HL-60 (cell line): Measurements from ENCODE around the gene TMEM61.

ENCODE experiments used
- DNase-seq, 2 experiments: peaks; one replicate each; pipeline ENCODE4 v3.0.0-alpha.2; 2010 to 2020; ENCODE audit warnings: low read depth in 1 of 2, low spot score in 1 of 2
- H3K27ac ChIP-seq: fragments of 250-450 bp; sonication (Bioruptor Pico); replicated peaks from 2 replicates; pipeline ENCODE4 v1.5.1; 2020; ENCODE audit warnings: mild to moderate bottlenecking, moderate library complexity
- H3K27me3 ChIP-seq: fragments of 250-450 bp; sonication (Bioruptor Pico); 2 replicates; pipeline ENCODE4 v1.5.1; 2021; ENCODE audit warnings: mild to moderate bottlenecking, moderate library complexity; ENCODE audit not compliant: insufficient read depth, poor library complexity, severe bottlenecking
- H3K4me3 ChIP-seq: replicated peaks from 2 replicates; pipeline ENCODE4 v1.5.1; 2011; ENCODE audit warnings: mild to moderate bottlenecking, control low read depth, low read length; ENCODE audit not compliant: insufficient read depth
- GABPA ChIP-seq: IDR thresholded peaks from 2 replicates; pipeline ENCODE4 v1.6.1; 2012; ENCODE audit warnings: low read depth
- POLR2AphosphoS5 ChIP-seq: IDR thresholded peaks from 2 replicates; pipeline ENCODE4 v1.6.1; 2012; ENCODE audit warnings: low read depth
- SPI1 ChIP-seq: IDR thresholded peaks from 2 replicates; pipeline ENCODE4 v1.6.1; 2012; ENCODE audit warnings: low read depth, mild to moderate bottlenecking, borderline replicate concordance
- TF ChIP-seq, protein P1 (sequence below): IDR thresholded peaks from one replicate; pipeline ENCODE4 v1.5.1; 2011; ENCODE audit warnings: low read length, control low read depth, inconsistent platforms; ENCODE audit not compliant: insufficient read depth
- TF ChIP-seq, protein P2 (sequence below): IDR thresholded peaks from 2 replicates; pipeline ENCODE4 v1.6.1; 2012; ENCODE audit warnings: low read depth; ENCODE audit not compliant: insufficient replicate concordance

TMEM61 gene

GRCh38 chr1:54995835-54996234 is 15.4 kb downstream of the TMEM61 start:
- Histone ChIP-seq H3K4me3 (no peak overlapping the region), H3K27me3 (peaks cover 25% of the 10 kb centered on the region), H3K27ac (no peak overlapping the region)
- TF ChIP-seq SPI1 = no peak
- TF ChIP-seq, protein P1, sequence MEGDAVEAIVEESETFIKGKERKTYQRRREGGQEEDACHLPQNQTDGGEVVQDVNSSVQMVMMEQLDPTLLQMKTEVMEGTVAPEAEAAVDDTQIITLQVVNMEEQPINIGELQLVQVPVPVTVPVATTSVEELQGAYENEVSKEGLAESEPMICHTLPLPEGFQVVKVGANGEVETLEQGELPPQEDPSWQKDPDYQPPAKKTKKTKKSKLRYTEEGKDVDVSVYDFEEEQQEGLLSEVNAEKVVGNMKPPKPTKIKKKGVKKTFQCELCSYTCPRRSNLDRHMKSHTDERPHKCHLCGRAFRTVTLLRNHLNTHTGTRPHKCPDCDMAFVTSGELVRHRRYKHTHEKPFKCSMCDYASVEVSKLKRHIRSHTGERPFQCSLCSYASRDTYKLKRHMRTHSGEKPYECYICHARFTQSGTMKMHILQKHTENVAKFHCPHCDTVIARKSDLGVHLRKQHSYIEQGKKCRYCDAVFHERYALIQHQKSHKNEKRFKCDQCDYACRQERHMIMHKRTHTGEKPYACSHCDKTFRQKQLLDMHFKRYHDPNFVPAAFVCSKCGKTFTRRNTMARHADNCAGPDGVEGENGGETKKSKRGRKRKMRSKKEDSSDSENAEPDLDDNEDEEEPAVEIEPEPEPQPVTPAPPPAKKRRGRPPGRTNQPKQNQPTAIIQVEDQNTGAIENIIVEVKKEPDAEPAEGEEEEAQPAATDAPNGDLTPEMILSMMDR = no peak
- TF ChIP-seq GABPA = no peak
- TF ChIP-seq, protein P2, sequence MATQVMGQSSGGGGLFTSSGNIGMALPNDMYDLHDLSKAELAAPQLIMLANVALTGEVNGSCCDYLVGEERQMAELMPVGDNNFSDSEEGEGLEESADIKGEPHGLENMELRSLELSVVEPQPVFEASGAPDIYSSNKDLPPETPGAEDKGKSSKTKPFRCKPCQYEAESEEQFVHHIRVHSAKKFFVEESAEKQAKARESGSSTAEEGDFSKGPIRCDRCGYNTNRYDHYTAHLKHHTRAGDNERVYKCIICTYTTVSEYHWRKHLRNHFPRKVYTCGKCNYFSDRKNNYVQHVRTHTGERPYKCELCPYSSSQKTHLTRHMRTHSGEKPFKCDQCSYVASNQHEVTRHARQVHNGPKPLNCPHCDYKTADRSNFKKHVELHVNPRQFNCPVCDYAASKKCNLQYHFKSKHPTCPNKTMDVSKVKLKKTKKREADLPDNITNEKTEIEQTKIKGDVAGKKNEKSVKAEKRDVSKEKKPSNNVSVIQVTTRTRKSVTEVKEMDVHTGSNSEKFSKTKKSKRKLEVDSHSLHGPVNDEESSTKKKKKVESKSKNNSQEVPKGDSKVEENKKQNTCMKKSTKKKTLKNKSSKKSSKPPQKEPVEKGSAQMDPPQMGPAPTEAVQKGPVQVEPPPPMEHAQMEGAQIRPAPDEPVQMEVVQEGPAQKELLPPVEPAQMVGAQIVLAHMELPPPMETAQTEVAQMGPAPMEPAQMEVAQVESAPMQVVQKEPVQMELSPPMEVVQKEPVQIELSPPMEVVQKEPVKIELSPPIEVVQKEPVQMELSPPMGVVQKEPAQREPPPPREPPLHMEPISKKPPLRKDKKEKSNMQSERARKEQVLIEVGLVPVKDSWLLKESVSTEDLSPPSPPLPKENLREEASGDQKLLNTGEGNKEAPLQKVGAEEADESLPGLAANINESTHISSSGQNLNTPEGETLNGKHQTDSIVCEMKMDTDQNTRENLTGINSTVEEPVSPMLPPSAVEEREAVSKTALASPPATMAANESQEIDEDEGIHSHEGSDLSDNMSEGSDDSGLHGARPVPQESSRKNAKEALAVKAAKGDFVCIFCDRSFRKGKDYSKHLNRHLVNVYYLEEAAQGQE = no peak
- no peak for TF ChIP-seq POLR2AphosphoS5
- no peak for DNase-seq

- Histone ChIP-seq H3K27ac (no peak overlapping the region), H3K4me3 (no peak overlapping the region), H3K27me3 (peaks cover 27% of the 10 kb centered on the region)
- DNase-seq = peak; percentile 54 to 71
- TF ChIP-seq POLR2AphosphoS5 = no peak
- TF ChIP-seq, protein P1 = peak; percentile 45
Measured at GRCh38 chr1:54996359-54996868, 16.0 kb downstream of the TMEM61 start.

DNA sequence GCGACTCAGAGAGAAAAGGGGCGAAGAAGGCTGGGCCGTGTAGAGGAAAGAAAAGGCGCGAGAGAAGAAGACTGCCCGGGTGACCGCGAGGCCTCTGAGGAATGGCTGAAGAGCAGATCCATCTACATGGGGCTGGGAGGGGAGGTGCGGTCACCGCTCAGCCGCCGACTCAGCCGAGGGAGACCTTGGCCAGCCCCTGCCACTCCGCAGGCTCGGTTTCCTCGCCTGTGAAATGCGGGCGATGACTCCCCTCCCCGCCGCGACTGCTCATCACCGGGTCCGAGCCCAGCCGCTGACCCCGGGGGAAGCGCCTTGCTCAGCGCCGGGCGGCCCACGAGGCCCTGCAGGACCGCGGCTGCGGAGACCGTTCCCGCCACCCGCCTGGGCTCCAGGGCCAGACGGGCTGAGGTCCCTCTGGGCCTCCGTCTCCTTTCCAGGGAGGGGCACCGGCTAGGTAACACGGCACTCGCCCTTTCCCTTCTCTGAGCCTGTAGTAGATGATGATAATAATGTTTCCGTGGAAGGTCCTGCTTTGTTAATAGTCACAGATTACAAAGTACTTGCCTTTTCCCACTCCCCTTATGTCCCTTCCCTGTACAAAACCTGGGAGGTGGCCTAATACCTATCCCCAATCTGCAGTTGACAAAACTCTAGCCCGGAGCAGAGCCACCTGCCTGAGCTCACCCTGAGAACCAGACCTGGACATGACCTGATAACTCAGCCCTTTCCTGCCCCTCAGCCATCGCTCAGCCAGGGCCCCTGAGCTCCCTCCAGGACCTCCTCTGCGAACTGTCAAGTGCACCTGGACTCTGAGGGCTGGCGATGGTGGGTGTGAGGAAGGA is 16.7 kb downstream of the TMEM61 start:
- no peak overlapping the region for H3K4me3 ChIP-seq
- DNase-seq = no peak
- peaks cover 29% of the 10 kb centered on the region for H3K27me3 ChIP-seq
- no peak overlapping the region for H3K27ac ChIP-seq
- TF ChIP-seq, protein P1 = no peak
- TF ChIP-seq POLR2AphosphoS5 (no peak), GABPA (no peak), SPI1 (no peak)
- TF ChIP-seq, protein P2 = no peak

- TF ChIP-seq POLR2AphosphoS5 = no peak
- no peak for TF ChIP-seq SPI1
- TF ChIP-seq GABPA = no peak
- TF ChIP-seq, protein P2 = no peak
- TF ChIP-seq, protein P1 = no peak
- peaks cover 29% of the 10 kb centered on the region for H3K27me3 ChIP-seq
- H3K4me3 ChIP-seq = no peak overlapping the region
- DNase-seq = no peak
- H3K27ac ChIP-seq = no peak overlapping the region
Measured at GRCh38 chr1:54997711-54997986, 17.2 kb downstream of the TMEM61 start.
